ENCODE data around the gene KCNE4. TPM values are rescaled to one million over a fixed set of nuclear protein-coding genes. Genes with fewer than 3 reads are reported as not detected.

KCNE4 gene, protein sequence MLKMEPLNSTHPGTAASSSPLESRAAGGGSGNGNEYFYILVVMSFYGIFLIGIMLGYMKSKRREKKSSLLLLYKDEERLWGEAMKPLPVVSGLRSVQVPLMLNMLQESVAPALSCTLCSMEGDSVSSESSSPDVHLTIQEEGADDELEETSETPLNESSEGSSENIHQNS
- total RNA-seq, result 20.0 and 30.5 TPM in 2 replicates

DNA sequence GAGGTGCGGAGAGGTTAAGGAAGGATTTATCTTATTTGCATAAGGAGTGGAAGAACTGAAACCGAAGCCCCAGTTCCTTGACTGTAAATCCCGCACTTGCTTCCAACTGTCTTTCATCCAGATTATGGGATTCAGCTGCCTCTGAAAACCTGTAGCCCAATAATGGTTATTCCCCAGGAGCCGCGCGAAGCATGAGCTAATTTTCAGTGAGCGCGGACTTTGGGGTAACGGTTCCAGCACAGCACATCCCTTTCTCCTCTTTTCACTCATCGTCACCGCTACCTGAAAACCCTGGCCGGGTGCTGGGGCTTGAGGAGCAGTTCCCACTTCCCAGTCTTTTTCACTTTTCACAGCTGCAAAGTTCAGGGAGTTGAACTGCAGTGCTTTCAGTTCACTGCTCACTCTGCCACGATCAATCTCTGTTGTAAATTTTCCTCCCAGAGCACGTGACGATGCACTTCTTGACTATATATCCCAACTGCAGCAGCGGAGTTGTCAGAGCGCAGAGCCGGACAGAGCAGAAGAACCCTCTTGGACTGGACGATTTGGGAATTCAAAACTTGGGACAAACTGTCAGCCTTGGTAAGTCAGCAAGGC, at the start of gene KCNE4:
Gene KCNE4 (plus strand): TSS at position 498 of the 597 bp plus-strand sequence. CDS start 641 bp downstream, outside the sequence.

Other genes with a start within 250 kb of the KCNE4 start
- gene ACSL3, start 191.2 kb upstream of the KCNE4 start, total RNA-seq, result 123 and 149 TPM in 2 replicates